HEK293 (cell line): Measurements from ENCODE around the gene CACNA2D4.

Source experiments
- CTCF ChIA-PET: fragments of 350-600 bp; formaldehyde crosslinking; extraction: SDS; loops from one replicate; lab custom pipeline; 2021; ENCODE audit warnings: antibody characterized with exemption; lab: Yijun Ruan, JAX
- POLR2A ChIA-PET: fragments of 300-600 bp; formaldehyde crosslinking; extraction: SDS; loops from one replicate; lab custom pipeline; 2020; ENCODE audit warnings: antibody characterized with exemption, inconsistent platforms; lab: Yijun Ruan, JAX
- H3K27ac ChIP-seq: fragments of 200-500 bp; sonication (Bioruptor generic); 2 replicates; pipeline ENCODE4 v1.5.1; 2014; ENCODE audit warnings: low read depth, low read length, control low read depth, inconsistent platforms; ENCODE audit errors: extremely low read depth
- H3K36me3 ChIP-seq, 2 experiments: fragments of 200-500 bp in 1 of 2; sonication (Bioruptor generic) in 1 of 2; 1 replicate in 1 of 2; 2 replicates in 1 of 2; pipeline ENCODE4 v1.5.1; 2014 to 2017; ENCODE audit warnings: inconsistent platforms in 2 of 2, low read length in 2 of 2; ENCODE audit not compliant: control insufficient read depth in 2 of 2, insufficient read depth in 1 of 2
- H3K4me1 ChIP-seq: fragments of 200-500 bp; sonication (Bioruptor generic); 2 replicates; pipeline ENCODE4 v1.5.1; 2014; ENCODE audit warnings: mild to moderate bottlenecking, low read length, inconsistent platforms; ENCODE audit not compliant: control insufficient read depth, insufficient read depth
- H3K4me3 ChIP-seq: 2 replicates; pipeline ENCODE4 v1.5.1; 2011; ENCODE audit warnings: low read depth, mild to moderate bottlenecking, control low read depth, low read length, moderate library complexity
- H3K9me3 ChIP-seq: fragments of 200-500 bp; sonication (Bioruptor generic); 2 replicates; pipeline ENCODE4 v1.5.1; 2014; ENCODE audit warnings: low read depth, low read length, inconsistent platforms; ENCODE audit not compliant: control insufficient read depth, insufficient read depth
- GLIS2 ChIP-seq: fragments of 450-650 bp; formaldehyde crosslinking; IDR thresholded peaks from 2 replicates; pipeline ENCODE4 v1.5.1; 2016; ENCODE audit warnings: missing biosample characterization, missing genetic modification characterization
- KLF9 ChIP-seq: fragments of 450-650 bp; formaldehyde crosslinking; IDR thresholded peaks from 2 replicates; pipeline ENCODE4 v1.5.1; 2016; ENCODE audit warnings: missing biosample characterization, missing genetic modification characterization, low read depth
- PRDM10 ChIP-seq: fragments of 450-650 bp; formaldehyde crosslinking; IDR thresholded peaks from 2 replicates; pipeline ENCODE4 v1.5.1; 2016; ENCODE audit warnings: missing biosample characterization, missing genetic modification characterization
- SALL2 ChIP-seq: fragments of 450-650 bp; formaldehyde crosslinking; IDR thresholded peaks from 2 replicates; pipeline ENCODE4 v1.5.0; 2017; ENCODE audit warnings: missing biosample characterization, mild to moderate bottlenecking, missing genetic modification characterization, borderline replicate concordance
- ZBTB20 ChIP-seq: fragments of 450-650 bp; formaldehyde crosslinking; IDR thresholded peaks from 2 replicates; pipeline ENCODE4 v1.5.1; 2016; ENCODE audit warnings: missing biosample characterization, missing genetic modification characterization
- ZFHX2 ChIP-seq: fragments of 450-650 bp; formaldehyde crosslinking; conservative IDR thresholded peaks from 2 replicates; pipeline ENCODE4 v1.5.1; 2016; ENCODE audit warnings: missing biosample characterization, missing genetic modification characterization
- ZNF114 ChIP-seq: fragments of 450-650 bp; formaldehyde crosslinking; IDR thresholded peaks from 2 replicates; pipeline ENCODE4 v1.5.0; 2017; ENCODE audit warnings: missing biosample characterization, missing genetic modification characterization
- ZNF138 ChIP-seq: fragments of 450-650 bp; formaldehyde crosslinking; IDR thresholded peaks from 2 replicates; pipeline ENCODE4 v1.5.1; 2016; ENCODE audit warnings: missing biosample characterization, missing genetic modification characterization, borderline replicate concordance
- ZNF157 ChIP-seq: fragments of 450-650 bp; formaldehyde crosslinking; IDR thresholded peaks from 2 replicates; pipeline ENCODE4 v1.5.1; 2016; ENCODE audit warnings: missing biosample characterization, missing genetic modification characterization
- ZNF175 ChIP-seq: fragments of 450-650 bp; formaldehyde crosslinking; IDR thresholded peaks from 2 replicates; pipeline ENCODE4 v1.5.1; 2016; ENCODE audit warnings: missing biosample characterization, missing genetic modification characterization
- ZNF266 ChIP-seq: fragments of 450-650 bp; formaldehyde crosslinking; IDR thresholded peaks from 2 replicates; pipeline ENCODE4 v1.5.1; 2016; ENCODE audit warnings: missing biosample characterization, missing genetic modification characterization, low read depth
- ZNF366 ChIP-seq: fragments of 450-650 bp; formaldehyde crosslinking; conservative IDR thresholded peaks from 2 replicates; pipeline ENCODE4 v1.5.1; 2016; ENCODE audit warnings: missing biosample characterization, missing genetic modification characterization
- ZNF473 ChIP-seq: fragments of 450-650 bp; formaldehyde crosslinking; IDR thresholded peaks from 2 replicates; pipeline ENCODE4 v1.5.1; 2017; ENCODE audit warnings: missing biosample characterization, missing genetic modification characterization
- ZNF501 ChIP-seq: fragments of 450-650 bp; formaldehyde crosslinking; IDR thresholded peaks from 2 replicates; pipeline ENCODE4 v1.5.1; 2016; ENCODE audit warnings: missing biosample characterization, missing genetic modification characterization
- ZNF514 ChIP-seq: fragments of 450-650 bp; formaldehyde crosslinking; IDR thresholded peaks from 2 replicates; pipeline ENCODE4 v1.5.1; 2016; ENCODE audit warnings: missing biosample characterization, missing genetic modification characterization
- ZNF529 ChIP-seq: fragments of 450-650 bp; formaldehyde crosslinking; IDR thresholded peaks from 2 replicates; pipeline ENCODE4 v1.5.1; 2017; ENCODE audit warnings: missing genetic modification characterization, missing biosample characterization; ENCODE audit not compliant: insufficient replicate concordance
- ZNF530 ChIP-seq: fragments of 450-650 bp; formaldehyde crosslinking; IDR thresholded peaks from 2 replicates; pipeline ENCODE4 v1.5.1; 2016; ENCODE audit warnings: low read depth, missing biosample characterization, missing genetic modification characterization
- ZNF544 ChIP-seq: fragments of 450-650 bp; formaldehyde crosslinking; IDR thresholded peaks from 2 replicates; pipeline ENCODE4 v1.5.0; 2017; ENCODE audit warnings: missing biosample characterization, missing genetic modification characterization
- ZNF596 ChIP-seq: fragments of 450-650 bp; IDR thresholded peaks from 2 replicates; pipeline ENCODE4 v1.5.0; 2018; ENCODE audit warnings: missing biosample characterization, mild to moderate bottlenecking, missing genetic modification characterization, moderate library complexity
- ZNF600 ChIP-seq: fragments of 450-650 bp; formaldehyde crosslinking; IDR thresholded peaks from 2 replicates; pipeline ENCODE4 v1.5.1; 2016; ENCODE audit warnings: missing biosample characterization, missing genetic modification characterization
- ZNF623 ChIP-seq: fragments of 450-650 bp; formaldehyde crosslinking; IDR thresholded peaks from 2 replicates; pipeline ENCODE4 v1.5.1; 2016; ENCODE audit warnings: missing biosample characterization, missing genetic modification characterization
- ZNF747 ChIP-seq: fragments of 450-650 bp; formaldehyde crosslinking; IDR thresholded peaks from 2 replicates; pipeline ENCODE4 v1.5.1; 2016; ENCODE audit warnings: missing biosample characterization, missing genetic modification characterization
- ZNF785 ChIP-seq: fragments of 450-650 bp; formaldehyde crosslinking; IDR thresholded peaks from 2 replicates; pipeline ENCODE4 v1.5.1; 2016; ENCODE audit warnings: missing biosample characterization, missing genetic modification characterization
- TF ChIP-seq, protein P1 (sequence below): fragments of 450-650 bp; formaldehyde crosslinking; IDR thresholded peaks from 2 replicates; pipeline ENCODE4 v1.5.1; 2016; ENCODE audit warnings: missing biosample characterization, missing genetic modification characterization
- TF ChIP-seq, protein P2 (sequence below): fragments of 450-650 bp; formaldehyde crosslinking; optimal IDR thresholded peaks from 2 replicates; pipeline ENCODE3; 2016; ENCODE audit warnings: missing biosample characterization, mild to moderate bottlenecking, missing genetic modification characterization
- TF ChIP-seq, protein P3 (sequence below): fragments of 450-650 bp; formaldehyde crosslinking; IDR thresholded peaks from 2 replicates; pipeline ENCODE4 v1.5.1; 2016; ENCODE audit warnings: missing biosample characterization, missing genetic modification characterization

The CACNA2D4 gene

DNA sequence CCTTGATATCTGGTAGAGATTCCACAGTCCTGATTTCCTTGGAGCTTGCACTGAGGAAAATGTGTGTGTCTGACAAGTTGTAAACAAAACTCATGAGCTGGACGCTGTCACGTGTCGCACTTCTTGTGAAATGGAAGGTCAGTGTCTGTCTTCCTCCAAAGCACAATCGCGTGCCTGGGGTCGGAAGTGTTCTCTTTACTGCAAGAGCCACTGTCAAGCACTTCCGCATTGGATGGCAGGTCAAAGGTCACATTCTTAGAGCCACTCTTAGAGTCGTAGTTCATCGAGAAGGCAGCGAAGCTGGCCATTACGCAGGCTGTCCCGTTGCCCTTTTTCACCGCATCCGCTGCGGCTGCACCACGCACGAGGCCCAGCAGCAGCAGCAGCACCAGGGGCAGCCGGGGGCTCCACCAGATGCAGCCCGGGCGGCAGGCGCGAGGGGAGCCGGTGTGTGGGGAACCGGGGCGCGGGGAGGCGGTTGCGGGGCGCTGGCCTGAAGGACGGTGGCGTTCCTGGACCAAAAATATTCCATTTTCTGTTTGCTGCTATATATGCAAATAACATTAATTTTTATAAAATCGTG is 53.1 kb downstream of the CACNA2D4 start:
- Histone ChIP-seq H3K4me3 (no peak overlapping the region), H3K27ac (no peak overlapping the region), H3K36me3 (no peaks in the 10 kb centered on the region), H3K9me3 (no peaks in the 10 kb centered on the region), H3K4me1 (no peaks in the 10 kb centered on the region)
- CTCF ChIA-PET: no interaction called here
- POLR2A ChIA-PET: no interaction called here
- TF ChIP-seq PRDM10 (tag by site-specific recombination): no peak
- no peak for TF ChIP-seq GLIS2 (tag by site-specific recombination)
- TF ChIP-seq SALL2 (tag by site-specific recombination): no peak
- TF ChIP-seq ZNF175 (tag by site-specific recombination): no peak
- no peak for TF ChIP-seq ZBTB20 (tag by site-specific recombination)
- TF ChIP-seq ZNF529: no peak
- no peak for TF ChIP-seq ZNF138 (tag by site-specific recombination)
- TF ChIP-seq, protein P1, sequence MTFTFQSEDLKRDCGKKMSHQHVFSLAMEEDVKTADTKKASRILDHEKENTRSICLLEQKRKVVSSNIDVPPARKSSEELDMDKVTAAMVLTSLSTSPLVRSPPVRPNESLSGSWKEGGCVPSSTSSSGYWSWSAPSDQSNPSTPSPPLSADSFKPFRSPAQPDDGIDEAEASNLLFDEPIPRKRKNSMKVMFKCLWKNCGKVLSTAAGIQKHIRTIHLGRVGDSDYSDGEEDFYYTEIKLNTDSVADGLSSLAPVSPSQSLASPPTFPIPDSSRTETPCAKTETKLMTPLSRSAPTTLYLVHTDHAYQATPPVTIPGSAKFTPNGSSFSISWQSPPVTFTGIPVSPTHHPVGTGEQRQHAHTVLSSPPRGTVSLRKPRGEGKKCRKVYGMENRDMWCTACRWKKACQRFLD (tag by site-specific recombination): no peak
- TF ChIP-seq ZNF366 (tag by site-specific recombination): no peak
- TF ChIP-seq ZNF747 (tag by site-specific recombination): no peak
- no peak for TF ChIP-seq ZNF530 (tag by site-specific recombination)

DNA sequence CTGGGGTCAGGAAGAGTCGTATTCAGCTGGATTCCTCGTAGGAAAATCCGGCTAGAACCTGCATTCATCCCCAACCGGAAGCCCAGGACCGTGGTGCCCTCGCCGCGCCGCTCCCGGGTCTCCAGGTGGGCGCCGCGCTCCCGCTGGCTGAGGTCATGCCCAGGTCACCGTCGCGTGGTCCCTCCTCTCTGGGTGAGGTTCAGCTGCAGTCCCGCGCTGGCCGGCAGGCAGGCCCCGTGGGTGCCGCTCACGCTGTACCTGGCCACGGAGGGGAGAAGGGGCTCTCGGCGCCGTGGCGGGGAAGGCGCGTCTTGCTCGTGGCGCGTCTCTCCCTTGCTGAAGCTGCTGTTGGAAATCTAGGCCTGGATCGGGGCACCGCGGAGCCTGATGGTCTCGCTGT is 53.6 kb downstream of the CACNA2D4 start:
- ChIA-PET CTCF (no interaction called here), POLR2A (no interaction called here)
- Histone ChIP-seq H3K36me3 (no peaks in the 10 kb centered on the region), H3K4me3 (no peak overlapping the region), H3K27ac (no peak overlapping the region), H3K9me3 (no peaks in the 10 kb centered on the region), H3K4me1 (no peaks in the 10 kb centered on the region)
- TF ChIP-seq ZNF785 (no peak), ZNF623 (tag by site-specific recombination) (no peak), ZFHX2 (no peak), ZNF600 (tag by site-specific recombination) (no peak), ZNF157 (tag by site-specific recombination) (no peak), KLF9 (tag by site-specific recombination) (no peak), ZNF473 (tag by site-specific recombination) (no peak), ZNF501 (tag by site-specific recombination) (no peak), ZNF514 (tag by site-specific recombination) (no peak), ZNF114 (tag by site-specific recombination) (no peak), ZNF266 (no peak), ZNF544 (tag by site-specific recombination) (no peak), PRDM10 (tag by site-specific recombination) (no peak), ZNF596 (tag by site-specific recombination) (no peak)
- TF ChIP-seq, protein P2, sequence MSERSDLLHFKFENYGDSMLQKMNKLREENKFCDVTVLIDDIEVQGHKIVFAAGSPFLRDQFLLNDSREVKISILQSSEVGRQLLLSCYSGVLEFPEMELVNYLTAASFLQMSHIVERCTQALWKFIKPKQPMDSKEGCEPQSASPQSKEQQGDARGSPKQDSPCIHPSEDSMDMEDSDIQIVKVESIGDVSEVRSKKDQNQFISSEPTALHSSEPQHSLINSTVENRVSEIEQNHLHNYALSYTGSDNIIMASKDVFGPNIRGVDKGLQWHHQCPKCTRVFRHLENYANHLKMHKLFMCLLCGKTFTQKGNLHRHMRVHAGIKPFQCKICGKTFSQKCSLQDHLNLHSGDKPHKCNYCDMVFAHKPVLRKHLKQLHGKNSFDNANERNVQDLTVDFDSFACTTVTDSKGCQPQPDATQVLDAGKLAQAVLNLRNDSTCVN: no peak
- TF ChIP-seq, protein P3, sequence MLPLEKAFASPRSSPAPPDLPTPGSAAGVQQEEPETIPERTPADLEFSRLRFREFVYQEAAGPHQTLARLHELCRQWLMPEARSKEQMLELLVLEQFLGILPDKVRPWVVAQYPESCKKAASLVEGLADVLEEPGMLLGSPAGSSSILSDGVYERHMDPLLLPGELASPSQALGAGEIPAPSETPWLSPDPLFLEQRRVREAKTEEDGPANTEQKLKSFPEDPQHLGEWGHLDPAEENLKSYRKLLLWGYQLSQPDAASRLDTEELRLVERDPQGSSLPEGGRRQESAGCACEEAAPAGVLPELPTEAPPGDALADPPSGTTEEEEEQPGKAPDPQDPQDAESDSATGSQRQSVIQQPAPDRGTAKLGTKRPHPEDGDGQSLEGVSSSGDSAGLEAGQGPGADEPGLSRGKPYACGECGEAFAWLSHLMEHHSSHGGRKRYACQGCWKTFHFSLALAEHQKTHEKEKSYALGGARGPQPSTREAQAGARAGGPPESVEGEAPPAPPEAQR: no peak
